WERI-Rb-1 (cell line): ENCODE data around the gene CCDC73.

Experiments used
- DNase-seq: peaks from one replicate; pipeline ENCODE4 v3.0.0-alpha.2; 2020
- H3K27ac ChIP-seq: fragments of 250-450 bp; sonication (Bioruptor Pico); 2 replicates; pipeline ENCODE4 v1.5.1; 2020; ENCODE audit warnings: mild to moderate bottlenecking, moderate library complexity
- H3K27me3 ChIP-seq: fragments of 250-450 bp; sonication (Bioruptor Pico); 2 replicates; pipeline ENCODE4 v1.5.1; 2021; ENCODE audit warnings: mild to moderate bottlenecking, low read depth, moderate library complexity; ENCODE audit not compliant: insufficient read depth, severe bottlenecking
- H3K36me3 ChIP-seq: fragments of 250-450 bp; sonication (Bioruptor Pico); 2 replicates; pipeline ENCODE4 v1.5.1; 2020; ENCODE audit warnings: mild to moderate bottlenecking, moderate library complexity
- H3K4me3 ChIP-seq: 2 replicates; pipeline ENCODE4 v1.5.1; 2011; ENCODE audit warnings: low read depth, mild to moderate bottlenecking, control low read depth, low read length
- H3K9me3 ChIP-seq: fragments of 250-450 bp; sonication (Bioruptor Pico); 2 replicates; pipeline ENCODE4 v1.5.1; 2021; ENCODE audit warnings: mild to moderate bottlenecking, moderate library complexity; ENCODE audit not compliant: severe bottlenecking
- TF ChIP-seq, protein P1 (sequence below): IDR thresholded peaks from 2 replicates; pipeline ENCODE4 v1.5.1; 2011; ENCODE audit warnings: low read depth, mild to moderate bottlenecking, control low read depth, inconsistent platforms, low read length

The CCDC73 gene

DNA sequence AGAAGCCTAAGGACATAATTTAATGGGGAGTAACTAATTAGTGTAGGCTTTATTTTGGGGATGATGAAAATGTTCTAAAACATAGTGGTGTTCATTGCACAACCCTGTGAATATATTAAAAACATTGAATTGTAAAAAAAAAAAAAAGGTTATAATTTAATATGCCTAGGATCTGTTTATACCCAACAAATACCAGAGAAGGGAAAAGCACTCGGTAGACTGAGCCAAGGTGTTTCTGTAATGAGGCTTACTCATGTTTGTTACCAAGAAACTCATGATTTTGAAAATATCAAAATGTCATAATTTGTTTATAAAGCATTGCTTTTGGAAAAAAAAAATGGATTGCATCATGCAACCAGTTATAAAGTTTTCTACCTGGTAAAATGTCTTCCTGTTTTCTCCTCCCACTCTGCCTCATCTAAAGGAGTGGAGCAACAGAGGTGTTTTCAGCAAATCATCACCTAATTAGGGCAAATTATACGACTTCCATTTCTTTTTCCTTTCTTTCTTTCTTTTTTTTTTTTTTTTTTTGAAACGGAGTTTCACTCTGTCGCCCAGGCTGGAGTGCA lies 225.1 kb downstream of the CCDC73 start:
- no peak for DNase-seq

DNA sequence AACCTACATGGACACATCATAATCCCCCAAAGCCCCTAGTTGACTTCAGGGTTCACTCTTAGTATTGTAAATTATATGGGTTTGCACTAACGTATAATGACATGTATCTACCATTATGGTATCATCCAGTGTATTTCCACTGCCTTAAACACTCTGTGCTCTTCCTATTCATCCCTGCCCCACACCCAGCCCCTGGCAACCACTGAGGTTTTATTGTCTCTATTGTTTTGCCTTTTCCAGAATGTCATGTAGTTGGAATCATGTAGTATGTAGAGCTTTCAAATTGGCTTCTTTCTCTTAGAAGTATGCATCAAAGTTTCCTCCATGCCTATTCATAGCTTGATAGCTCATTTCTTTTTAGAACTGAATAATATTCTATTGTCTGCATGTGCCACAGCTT lies 227.3 kb downstream of the CCDC73 start:
- TF ChIP-seq, protein P1, sequence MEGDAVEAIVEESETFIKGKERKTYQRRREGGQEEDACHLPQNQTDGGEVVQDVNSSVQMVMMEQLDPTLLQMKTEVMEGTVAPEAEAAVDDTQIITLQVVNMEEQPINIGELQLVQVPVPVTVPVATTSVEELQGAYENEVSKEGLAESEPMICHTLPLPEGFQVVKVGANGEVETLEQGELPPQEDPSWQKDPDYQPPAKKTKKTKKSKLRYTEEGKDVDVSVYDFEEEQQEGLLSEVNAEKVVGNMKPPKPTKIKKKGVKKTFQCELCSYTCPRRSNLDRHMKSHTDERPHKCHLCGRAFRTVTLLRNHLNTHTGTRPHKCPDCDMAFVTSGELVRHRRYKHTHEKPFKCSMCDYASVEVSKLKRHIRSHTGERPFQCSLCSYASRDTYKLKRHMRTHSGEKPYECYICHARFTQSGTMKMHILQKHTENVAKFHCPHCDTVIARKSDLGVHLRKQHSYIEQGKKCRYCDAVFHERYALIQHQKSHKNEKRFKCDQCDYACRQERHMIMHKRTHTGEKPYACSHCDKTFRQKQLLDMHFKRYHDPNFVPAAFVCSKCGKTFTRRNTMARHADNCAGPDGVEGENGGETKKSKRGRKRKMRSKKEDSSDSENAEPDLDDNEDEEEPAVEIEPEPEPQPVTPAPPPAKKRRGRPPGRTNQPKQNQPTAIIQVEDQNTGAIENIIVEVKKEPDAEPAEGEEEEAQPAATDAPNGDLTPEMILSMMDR: no peak
- Histone ChIP-seq H3K4me3 (no peak overlapping the region), H3K36me3 (no peaks in the 10 kb centered on the region), H3K27ac (no peak overlapping the region), H3K9me3 (no peaks in the 10 kb centered on the region), H3K27me3 (peaks cover 19% of the 10 kb centered on the region)
- no peak for DNase-seq

More for the DNA sequence above, 225.1 kb downstream of the CCDC73 start:
- Histone ChIP-seq H3K36me3 (no peaks in the 10 kb centered on the region), H3K27me3 (peaks cover 11% of the 10 kb centered on the region), H3K27ac (no peak overlapping the region), H3K4me3 (no peak overlapping the region), H3K9me3 (no peaks in the 10 kb centered on the region)
- TF ChIP-seq, protein P1: no peak

DNA sequence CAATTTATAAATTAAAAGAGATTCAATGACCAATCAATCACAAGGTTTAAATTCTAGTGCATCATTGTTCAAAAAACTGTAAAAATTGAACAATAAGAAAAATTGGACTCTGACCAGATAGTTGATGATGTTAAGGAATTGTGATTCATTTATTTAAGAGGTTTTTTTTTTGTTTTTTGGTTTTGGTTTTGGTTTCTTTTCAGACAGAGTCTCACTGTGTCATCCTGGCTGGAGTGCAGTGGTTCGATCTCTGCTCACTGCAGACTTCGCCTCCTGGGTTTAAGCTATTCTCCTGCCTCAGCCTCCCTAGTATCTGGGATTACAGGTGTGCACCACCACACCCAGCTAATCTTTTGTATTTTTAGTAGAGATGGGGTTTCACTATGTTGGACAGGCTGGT lies 227.9 kb downstream of the CCDC73 start:
- TF ChIP-seq, protein P1: no peak
- Histone ChIP-seq H3K36me3 (no peaks in the 10 kb centered on the region), H3K4me3 (no peak overlapping the region), H3K27ac (no peak overlapping the region), H3K9me3 (no peaks in the 10 kb centered on the region), H3K27me3 (peaks cover 19% of the 10 kb centered on the region)
- DNase-seq: no peak

DNA sequence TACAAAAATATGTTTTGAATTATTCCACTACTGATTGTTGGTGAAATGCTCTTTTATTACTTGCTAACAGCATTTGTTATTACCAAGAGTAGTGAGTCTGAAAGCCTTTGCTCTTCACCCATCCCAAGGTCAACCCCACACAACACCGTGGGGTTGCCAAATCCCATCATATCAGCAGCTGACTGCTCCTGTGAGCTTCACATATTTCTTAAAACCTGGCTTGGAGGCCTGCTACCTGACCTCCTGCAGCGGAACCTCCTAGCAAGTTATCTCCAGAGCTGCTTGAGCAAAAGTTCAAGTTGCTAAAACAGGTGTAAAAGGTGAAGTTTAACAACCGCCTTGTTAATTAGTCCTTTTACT lies 230.9 kb downstream of the CCDC73 start:
- Histone ChIP-seq H3K27ac (no peak overlapping the region), H3K9me3 (no peaks in the 10 kb centered on the region), H3K4me3 (no peak overlapping the region), H3K36me3 (no peaks in the 10 kb centered on the region), H3K27me3 (peaks cover 22% of the 10 kb centered on the region)
- TF ChIP-seq, protein P1: no peak
- DNase-seq: no peak

DNA sequence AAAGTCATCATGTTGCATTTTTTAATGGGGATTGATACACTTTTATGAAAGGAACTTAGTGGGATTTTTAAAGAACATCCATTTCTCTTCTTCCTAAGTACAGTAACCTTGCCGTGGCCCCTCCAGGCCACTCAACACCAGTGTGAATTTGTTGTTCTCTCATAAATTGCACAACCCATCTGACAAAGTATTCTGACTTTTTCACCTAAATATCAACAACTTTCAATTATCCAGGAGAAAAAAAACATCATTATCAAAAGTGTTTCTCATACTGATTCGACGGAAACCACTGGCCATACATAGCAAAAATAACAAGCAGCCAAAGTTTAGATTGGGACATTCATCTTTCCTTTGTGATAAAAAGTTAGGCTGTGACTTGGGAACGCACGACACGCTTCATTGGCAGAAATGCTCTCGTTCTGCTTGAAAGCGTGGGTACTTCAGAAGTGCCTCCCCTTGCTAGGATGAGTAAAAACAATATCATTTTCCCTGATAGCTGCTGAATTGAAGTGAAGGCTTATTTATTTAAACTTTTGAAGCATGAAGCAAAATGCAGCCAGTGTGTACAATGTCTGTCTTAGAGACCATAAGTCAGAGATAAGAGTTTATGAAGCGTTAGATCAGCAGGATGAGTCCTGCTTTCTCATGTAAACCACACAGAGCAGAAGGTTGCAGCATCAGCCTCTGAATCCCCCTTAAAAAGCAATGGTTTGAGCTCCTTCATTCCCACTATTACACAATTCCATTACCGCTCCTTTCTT lies 231.4 kb downstream of the CCDC73 start:
- Histone ChIP-seq H3K9me3 (no peaks in the 10 kb centered on the region), H3K27ac (no peak overlapping the region), H3K36me3 (no peaks in the 10 kb centered on the region), H3K27me3 (peaks cover 24% of the 10 kb centered on the region), H3K4me3 (no peak overlapping the region)
- DNase-seq: no peak
- TF ChIP-seq, protein P1: no peak

DNA sequence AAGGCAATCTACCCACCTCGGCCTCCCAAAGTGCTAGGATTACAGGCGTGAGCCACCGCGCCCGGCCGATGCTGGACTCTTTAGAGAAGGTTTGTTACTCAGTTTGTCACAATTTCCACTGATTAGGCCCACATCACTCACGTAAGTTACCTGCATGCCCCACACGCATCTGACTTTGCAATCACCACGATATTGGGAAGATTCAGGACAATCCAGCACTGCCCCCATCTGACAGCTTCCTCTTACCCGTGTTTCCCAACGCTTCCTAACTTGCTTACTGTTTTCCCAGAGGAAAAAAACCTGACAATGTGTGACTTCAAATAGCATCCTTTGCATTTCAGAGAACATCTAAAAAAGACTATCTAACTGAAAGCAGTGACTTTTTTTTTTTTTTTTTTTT lies 232.6 kb downstream of the CCDC73 start:
- DNase-seq: no peak
- peaks cover 24% of the 10 kb centered on the region for H3K27me3 ChIP-seq
- no peaks in the 10 kb centered on the region for H3K9me3 ChIP-seq

More for the DNA sequence above, 232.6 kb downstream of the CCDC73 start:
- Histone ChIP-seq H3K27ac (no peak overlapping the region), H3K36me3 (no peaks in the 10 kb centered on the region), H3K4me3 (no peak overlapping the region)
- TF ChIP-seq, protein P1: no peak
